Inferior parietal cortex (tissue), 1 donor: Measurements from ENCODE around the gene MEGF9.
"Not testable (repeated sequence)": the region's sequence is repeated elsewhere in the genome, so short reads cannot be mapped to it uniquely, and the experiment has no call there.

Experiments used
- DNase-seq: peaks from one replicate; pipeline ENCODE4 v3.0.0-alpha.2; 2016; ENCODE audit errors: extremely low spot score

Gene MEGF9

DNA sequence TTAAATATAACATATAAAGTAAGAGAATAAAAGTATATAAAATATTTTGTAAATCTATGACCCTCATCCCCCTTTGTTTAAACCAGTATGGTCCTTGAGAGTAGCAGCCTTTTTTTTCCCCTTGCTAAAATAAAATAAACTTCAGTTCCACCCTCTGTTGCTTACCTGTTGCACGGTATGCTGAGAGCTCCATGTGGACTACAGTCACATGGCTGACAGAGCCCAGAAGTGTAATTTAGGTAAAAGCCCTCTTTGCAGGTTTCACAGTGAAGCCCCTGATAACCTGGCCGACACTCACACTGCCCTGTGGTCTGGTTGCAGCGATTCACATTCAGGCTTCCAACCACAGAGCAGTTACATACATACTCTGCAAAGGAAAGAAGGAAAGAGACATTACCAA is 55.1 kb downstream of the MEGF9 start:
- DNase-seq: no peak

DNA sequence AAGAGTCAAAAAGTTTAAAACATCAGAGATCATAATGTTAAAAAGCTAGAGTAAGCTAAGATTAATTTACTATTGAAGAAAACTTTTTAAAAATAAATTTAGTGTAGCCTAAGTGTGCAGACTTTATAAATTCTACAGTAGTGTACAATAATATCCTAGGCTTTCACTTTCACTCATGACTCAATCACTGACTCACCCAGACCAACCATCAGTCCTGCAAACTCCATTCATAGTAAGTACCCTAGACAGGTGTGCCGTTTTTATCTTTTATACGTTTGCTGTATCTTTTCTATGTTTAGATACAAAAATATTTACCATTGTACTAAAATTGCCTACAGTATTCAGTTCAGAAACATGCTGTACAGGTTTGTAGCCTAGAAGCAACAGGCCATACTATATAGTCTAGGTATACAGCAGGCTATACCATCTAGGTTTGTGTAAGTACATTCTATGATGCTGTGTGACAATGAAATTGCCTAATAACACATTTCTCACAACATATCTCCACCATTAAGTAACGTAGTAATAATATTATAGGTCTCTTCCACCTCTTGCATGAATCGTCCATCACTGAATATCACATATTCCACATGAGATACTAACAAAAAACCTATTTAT is 59.2 kb downstream of the MEGF9 start:
- DNase-seq: no peak

DNA sequence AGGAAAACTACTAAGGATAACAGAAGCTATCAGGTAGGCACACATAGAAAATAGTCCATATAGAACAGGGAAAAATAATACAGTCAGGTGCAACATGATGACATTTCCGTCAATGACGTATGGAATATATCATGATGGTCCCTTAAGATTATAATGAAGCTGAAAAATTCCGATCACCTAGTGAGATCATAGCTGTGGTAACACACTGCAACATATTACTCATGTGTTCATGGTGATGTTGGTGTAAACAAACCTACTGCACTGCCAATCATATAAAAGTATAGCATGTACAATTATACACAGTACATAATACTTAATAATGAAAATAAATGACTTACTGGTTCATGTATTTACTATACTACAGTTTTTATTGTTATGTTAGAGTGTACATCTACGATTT is 60.0 kb downstream of the MEGF9 start:
- no peak for DNase-seq

DNA sequence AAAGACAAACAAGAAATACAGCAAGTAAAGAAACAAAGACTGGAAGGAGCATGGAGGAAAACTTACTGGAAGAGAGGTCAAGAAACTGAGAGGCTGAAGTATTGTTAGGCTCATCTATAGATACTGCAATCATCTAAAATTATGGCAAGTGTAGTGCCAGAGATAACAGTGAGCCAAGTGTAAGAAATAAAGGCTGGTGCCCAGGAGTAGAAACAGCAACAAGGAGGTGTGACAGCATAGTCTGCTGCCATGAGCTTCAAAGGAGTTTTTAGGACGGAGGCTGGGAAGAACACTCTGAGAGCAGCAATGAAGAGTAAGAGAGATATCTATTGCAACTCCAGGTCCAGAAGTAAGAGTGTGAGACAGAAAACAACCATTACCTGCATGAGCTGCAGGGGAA is 60.5 kb downstream of the MEGF9 start:
- DNase-seq: no peak

DNA sequence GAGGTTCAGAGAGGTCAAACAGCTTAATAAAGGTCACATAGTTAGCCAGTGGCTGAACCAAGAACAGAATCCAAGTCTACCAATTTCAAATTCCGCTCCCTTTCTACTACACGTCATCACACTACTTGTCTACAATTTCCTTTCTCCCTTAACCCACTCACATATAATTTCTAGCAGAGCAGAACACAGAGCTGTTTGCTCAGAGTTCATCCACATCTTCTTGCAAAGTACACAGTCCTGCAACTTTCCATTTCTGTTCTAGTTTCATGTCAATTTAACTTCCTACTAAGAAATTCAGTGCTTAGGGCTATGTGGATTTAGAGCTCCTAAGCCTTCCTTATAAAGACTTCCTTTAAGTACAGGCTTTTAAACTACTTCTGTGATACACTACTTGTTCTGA is 61.3 kb downstream of the MEGF9 start:
- DNase-seq: no peak

DNA sequence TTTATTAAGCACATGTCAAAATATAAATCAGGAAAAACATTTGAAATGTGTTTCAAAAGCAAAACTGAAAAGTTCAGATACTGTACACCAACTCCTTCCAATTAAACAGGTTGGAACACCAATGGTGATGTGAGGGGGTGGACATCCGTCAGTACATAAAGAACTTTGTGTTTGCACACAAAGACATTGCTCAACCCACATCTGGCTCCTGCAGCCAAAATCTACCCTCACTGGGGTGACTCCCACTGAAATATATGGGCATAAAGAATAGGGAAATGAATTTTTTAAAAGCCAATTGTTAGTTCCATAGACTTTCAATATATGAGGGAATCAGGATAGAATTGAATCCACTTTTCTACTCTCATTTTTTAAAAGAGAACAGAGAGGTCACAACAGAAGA is 63.9 kb downstream of the MEGF9 start:
- DNase-seq: no peak

DNA sequence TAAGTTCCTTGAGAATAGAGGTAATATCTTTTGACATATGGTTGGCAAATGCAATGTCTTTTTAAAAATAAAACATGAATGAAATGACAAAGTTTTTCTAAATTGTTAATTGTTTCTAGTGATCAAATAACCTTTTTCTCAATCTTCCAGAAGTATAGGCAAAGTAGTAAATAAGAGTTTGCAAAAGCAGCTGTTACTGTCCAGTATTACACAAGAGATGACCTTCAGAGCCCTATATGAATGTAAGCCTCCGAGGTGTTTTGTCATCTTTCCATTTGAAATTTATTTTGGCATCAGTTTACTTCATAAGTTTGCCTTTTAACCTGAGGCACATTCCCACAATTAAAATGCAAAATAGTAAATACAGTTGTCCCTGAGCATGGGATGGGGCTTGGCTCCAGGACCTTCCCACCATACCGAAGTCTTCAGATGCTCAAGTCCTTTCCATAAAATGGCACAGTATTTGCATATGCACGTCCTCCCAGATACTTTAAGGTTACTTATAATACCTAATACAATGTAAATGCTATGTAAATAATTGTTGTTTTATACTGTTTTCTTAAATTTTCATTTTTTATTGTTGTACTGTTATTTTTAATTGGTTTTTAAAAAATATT is 65.6 kb downstream of the MEGF9 start:
- no peak for DNase-seq

DNA sequence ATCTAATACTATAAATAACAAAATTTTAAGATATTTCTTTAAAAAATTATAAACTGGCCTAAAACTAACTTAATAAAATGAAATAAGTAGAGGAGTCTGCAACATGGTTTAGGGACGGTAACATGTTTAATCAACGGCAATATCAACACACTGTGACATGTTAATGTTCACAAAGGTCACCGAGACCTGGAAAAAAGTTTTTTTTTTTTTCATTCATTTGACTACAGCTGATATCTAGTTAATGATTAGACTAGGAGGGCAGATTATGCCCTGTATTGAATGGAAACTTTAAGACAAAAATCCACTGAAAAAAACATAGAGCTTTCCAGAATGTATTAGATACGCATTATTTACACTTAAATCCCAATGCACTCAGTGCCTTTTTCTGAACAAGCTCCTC is 67.3 kb downstream of the MEGF9 start:
- DNase-seq: no peak

DNA sequence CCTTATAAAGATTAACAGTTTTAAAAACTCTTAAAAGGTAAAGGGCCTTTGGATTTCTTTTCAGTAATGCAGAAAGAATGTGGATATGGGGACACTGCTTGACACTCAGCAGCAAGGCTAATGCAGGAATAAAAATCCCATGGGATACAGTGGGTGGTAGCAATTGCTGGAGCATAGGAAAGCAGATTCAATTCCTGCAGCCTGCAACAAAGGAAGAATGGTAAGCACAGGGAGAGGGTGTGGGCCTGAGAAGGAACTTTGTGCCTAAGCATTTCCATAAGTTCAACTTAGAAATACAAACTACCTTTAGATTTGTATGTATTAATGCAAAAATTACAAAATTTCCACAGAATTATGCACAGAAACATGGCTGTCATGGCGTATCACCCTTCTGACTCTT is 68.5 kb downstream of the MEGF9 start:
- DNase-seq: no peak

DNA sequence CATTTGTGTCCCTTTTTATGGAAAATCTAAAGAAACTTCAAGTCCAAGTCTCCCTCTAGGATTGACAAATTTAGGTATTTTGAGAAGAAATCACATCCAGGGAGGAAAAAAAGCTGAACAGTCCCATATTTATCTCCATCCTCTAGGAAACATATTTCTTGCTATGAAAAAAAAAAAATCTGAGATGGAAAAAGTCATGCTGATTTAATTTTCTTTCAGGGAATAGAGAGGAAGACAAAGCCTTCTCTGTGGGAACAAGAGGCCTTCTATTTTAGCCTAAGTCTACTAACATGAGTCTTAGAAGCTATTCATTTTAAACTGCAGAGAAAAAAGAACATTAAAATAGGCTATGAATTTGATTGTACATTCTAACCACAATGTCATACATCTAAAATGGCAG is 71.2 kb downstream of the MEGF9 start:
- no peak for DNase-seq

DNA sequence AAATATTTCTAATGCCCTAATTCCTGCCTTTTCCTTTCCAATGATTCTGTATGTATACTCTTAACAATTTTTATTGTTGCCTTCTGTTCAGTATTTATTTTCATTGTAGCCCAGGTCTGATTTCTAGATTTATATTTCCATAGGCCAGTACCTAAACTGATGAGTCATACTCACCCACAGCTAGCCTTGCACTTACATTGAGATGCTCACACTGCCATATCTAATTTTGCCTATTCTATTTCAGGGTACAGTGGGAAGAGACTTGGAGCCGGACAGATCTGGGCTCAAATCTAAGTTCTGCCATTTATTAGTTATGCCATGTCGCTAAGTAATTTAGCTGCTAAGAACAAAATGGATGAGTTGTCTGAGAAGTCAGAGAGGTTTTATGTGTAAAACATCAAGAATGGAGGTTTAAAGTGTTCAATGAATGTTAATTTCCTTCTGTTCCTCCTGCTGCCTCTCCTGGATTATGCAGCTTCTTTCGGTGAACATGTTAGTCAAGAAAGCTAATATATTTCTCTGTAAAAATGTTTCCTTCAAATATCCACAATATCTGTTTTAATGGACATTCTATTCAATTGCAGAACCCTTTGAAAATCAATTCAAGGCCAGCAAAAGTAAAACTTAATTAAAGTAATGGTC is 72.0 kb downstream of the MEGF9 start:
- DNase-seq: no peak

DNA sequence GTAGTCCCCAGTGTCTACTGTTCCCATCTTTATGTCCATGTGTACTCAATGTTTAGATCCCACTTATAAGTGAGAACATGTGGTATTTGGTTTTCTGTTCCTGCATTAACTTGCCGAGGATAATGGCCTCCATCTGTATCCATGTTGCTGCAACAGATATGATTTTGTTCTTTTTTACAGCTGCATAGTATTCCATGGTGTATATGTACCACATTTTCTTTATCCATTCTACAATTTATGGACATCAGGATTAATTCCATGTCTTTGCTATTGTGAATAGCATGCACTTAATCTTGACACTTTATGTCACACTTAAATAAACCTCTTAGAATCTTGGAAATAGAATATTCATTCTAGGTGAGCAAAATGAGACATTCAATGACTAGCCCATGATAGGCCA is 73.4 kb downstream of the MEGF9 start:
- DNase-seq: not testable (repeated sequence)

DNA sequence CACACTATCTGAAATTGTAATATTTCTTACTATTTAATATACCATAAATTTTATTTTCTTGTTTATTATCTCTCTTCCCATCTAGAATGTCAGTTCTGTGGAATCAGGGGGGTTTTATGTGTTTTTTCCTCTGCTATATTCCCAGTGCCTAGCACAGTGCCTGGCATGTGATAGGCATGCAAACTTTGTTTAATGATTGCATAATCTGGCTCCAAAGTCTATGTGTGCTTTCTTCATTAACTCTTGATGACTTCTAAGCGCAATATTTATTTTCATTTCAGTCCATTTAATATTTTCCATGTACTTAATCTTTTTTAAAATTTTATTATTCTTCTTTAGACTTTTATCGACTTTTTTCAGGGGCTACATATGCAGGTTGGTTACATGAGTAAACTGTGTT is 73.9 kb downstream of the MEGF9 start:
- DNase-seq: no peak

DNA sequence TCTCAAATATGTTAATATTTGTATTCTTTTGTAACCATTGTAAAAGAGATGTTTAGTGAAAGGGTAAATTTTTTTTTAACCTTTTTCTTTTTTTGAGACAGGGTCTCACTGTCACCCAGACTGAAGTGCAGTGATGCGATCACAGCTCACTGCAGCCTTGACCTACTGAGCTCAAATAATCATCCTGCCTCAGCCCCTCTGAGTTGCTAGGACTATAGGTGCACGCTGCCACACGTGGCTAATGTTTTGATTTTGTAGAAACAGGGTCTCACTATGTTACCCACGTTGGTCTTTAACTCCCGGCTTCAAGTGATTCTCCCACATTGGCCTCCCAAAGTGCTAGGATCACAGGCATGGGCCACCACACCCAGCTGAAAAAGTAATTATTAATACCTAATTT is 76.4 kb downstream of the MEGF9 start:
- DNase-seq: no peak

DNA sequence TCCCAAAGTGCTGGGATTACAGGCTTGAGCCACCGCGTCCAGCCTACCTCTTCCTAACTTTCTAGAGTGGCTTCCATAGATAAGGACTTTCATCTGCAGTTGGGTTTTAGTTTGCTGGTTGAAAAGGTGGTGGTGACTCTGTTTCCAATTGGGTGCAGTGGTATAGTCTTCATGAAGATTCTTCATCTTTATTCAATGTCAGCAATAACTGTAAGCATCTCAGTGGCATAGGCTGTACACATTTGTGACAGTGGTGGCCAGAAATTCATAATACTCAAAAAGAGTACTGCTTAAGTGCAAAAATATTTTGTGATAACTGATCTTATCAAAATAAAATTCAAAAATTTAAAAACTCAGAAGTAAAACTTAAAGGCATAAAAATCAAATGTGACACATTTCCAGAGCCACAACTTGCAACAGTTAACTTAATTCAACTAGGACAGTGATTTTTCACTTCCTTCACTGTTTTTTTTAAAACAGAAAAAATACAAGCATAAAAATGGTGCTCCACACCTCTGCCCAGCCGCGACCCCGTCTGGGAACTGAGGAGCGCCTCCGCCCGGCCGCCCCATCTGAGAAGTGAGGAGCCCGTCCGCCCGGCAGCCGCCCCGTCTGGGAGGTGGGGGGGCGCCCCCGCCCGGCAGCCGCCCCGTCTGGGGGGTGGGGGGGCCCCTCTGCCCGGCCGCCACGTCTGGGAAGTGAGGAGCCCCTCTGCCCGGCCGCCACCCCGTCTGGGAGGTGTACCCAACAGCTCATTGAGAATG is 77.9 kb downstream of the MEGF9 start:
- DNase-seq: no peak

DNA sequence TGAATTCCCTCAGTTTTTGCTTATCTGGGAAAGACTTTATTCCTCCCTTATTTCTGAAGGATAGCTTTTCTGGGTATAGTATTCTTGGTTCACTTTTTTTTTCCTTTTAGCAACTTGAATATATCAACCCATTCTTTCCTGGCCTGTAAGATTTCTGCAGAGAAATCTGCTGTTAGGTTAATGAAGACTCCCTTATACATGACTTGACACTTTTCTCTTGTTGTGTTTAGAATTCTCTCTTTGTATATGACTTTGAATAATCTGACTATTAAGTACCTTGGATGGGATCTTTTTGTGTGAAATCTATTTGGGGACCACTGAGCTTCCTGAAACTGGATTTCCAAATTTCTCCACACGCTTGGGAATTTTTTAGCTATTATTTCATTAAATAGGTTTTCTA is 79.3 kb downstream of the MEGF9 start:
- DNase-seq: no peak

DNA sequence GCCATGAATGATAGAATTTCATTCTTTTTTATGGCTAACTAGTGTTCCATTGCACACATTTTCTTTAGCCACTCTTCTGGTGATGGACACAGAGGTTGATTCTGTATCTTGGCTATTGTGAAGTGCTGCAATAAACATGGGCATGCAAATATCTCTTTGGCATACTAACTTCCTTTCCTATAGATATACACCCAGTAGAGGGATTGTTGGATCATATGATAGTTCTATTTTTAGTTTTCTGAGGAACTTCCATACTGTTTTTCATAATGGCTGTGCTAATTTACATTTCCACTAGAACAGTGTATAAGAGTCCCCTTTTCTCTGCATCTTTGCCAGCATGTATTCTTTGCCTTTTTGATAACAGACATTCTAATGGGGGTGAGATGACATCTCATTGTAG is 83.9 kb downstream of the MEGF9 start:
- no peak for DNase-seq

DNA sequence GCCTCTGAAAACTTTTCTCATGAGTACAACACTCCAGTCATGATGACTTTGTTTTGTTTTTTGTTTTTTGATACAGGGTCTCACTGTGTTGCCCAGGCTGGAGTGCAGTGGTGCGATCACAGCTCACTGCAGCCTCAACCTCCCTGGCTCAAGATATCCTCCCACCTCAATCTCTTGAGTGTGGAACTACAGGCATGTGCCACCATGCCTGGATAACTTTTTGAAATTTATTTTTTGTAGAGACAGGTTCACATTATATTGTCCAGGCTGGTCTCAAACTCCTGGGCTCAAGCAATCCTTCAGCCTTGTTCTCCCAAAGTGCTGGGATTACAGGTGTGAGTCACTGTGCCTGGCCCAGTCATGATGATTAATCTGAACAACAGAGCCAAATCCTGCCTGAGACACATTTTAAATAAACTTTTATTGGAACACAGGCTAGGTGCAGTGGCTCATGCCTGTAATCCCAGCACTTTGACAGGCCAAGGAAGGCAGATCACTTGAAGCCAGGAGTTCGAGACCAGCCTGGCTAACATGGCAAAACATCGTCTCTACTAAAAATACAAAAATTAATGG is 85.3 kb downstream of the MEGF9 start:
- not testable (repeated sequence) for DNase-seq

DNA sequence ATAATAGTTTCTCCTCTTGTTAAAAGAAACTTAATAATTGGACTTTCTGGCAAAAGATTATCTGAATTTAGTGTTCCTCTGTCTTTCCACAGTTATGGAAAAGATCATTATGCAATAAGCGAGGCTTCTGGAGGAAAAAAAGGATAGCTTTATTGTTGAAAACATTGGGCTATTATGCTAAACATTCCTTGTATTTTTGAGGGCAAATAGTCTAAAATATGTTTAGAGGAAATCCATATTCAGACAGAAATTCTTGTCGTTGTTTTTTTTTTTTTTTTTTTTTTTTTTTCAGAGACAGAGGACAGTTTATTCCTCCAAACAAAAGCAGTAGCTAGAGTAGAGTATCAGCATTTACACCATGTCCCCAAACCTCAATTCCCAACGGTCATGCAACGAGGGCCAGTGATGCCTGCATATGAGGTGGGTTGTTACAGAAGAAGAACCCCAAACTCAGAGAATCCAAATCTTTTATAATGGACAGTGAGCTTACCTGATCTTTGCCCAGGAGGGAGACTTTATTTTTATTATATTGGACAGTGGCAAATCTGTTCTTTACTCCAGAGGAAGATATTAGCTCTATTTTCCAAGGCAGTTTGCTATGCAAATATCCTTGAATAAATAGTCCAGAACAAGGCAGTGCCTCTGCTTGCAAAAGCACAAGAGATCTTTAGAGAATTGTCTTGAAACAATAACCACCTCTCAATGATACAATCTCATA is 85.9 kb downstream of the MEGF9 start:
- no peak for DNase-seq

DNA sequence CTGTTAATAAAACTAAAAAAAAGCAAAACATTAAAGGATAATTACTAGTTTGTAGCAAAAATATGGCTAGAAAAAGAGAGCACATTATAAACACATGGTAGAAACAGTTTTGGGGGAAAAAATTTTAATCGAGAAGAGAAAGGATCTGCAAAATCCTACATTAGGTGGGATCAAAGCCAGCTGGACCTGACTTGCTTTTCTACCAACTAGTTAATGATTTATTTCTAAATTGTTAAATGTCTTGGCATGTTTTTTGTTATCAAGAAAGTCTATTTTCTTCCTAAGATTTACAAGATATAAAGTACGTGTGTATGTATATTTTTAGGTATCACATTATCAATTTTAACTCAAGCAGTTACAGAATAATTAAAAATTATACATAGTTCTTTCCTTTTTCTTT is 87.2 kb downstream of the MEGF9 start:
- DNase-seq: no peak

DNA sequence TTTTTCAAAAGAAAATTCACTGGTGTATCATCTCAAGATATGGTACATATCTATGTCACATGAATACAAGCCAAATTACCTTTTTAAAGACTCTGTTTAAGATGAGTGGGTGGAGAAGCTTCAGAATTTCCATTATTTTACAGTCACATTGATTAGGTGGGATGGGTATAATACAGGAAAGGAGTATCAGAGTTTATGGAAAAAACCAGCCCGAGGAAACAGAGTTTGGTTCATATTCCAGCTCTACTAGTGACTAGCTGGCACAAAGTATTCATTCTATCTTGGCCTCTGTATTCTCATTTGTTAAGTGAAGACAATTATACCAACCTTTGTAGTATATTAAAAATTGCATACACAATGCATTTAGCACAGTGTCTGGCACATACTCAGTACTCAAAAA is 87.8 kb downstream of the MEGF9 start:
- DNase-seq: no peak

DNA sequence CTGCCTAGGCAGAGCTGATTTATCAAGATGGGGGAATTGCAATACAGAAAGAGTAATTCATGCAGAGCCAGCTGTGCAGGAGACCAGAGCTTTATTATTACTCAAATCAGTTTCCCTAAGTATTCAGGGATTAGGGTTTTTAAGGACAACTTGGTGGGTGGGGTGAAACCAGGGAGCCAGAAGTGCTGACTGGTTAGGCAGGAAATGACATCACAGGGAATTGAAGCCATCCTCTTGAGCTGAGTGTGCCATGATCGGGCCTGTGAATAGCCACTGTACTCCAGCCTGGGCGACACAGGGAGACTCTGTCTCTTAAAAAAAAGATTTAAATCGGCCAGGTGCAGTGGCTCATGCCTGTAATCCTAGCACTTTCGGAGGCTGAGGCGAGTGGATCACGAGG is 89.0 kb downstream of the MEGF9 start:
- DNase-seq: no peak
